ENCODE measurements around the gene ABLIM2. TPM values are rescaled to one million over a fixed set of nuclear protein-coding genes. Genes with fewer than 3 reads are reported as not detected.

The ABLIM2 gene
- polyA plus RNA-seq, 4 donors = 1.1 to 12.7 (median 4.4) TPM

- Histone ChIP-seq H3K27me3 (ENCODE audit: control insufficient read depth in 3 of 3, insufficient read depth in 3 of 3, low read length in 3 of 3) (no peaks in the 10 kb centered on the region), H3K9me3 (ENCODE audit: control insufficient read depth in 2 of 2, insufficient read depth in 1 of 2, low read depth in 1 of 2, low read length in 1 of 2) (no peaks in the 10 kb centered on the region), H3K4me3 (ENCODE audit: low read depth in 1 of 3, low read length in 3 of 3) (no peak overlapping the region), H3K27ac (ENCODE audit: low read depth in 1 of 3, low read length in 2 of 3) (no peak overlapping the region), H3K4me1 (ENCODE audit: control insufficient read depth in 3 of 3, insufficient read depth in 2 of 3, low read depth in 1 of 3, low read length in 2 of 3) (no peaks in the 10 kb centered on the region), H3K36me3 (ENCODE audit: control insufficient read depth in 3 of 3, insufficient read depth in 2 of 3, low read depth in 1 of 3, low read length in 3 of 3) (no peaks in the 10 kb centered on the region)
- DNase-seq (no peak), FAIRE-seq (no peak)
- WGBS, 3 donors = 62 to 72% (median 71%) methylated on average over 8 of the region's 8 CpGs
Observed at GRCh38 chr4:8123389-8123788, 35.2 kb downstream of the ABLIM2 start.

DNA sequence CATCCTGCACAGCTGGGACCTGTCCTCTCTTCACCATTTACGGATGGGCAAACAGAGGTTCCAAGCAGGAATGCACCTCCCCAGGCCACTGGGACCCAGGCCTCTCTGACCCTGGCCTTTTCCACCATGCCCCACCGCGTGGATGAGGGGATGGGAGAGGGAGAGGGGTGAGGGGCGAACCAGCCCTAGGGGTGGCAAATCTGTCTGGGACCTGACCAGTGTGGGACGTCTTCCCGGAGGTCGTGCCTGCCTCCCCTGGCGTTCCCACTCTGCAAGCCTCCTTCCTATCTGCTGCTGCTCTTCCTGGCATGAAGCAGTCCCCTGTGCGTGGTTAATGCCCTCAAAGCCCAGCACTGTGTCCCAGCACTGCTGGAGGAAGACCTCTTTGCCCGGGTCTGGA lies 35.9 kb downstream of the ABLIM2 start:
- FAIRE-seq = no peak
- H3K27ac ChIP-seq (ENCODE audit: low read depth in 1 of 3, low read length in 2 of 3) = no peak overlapping the region

DNA sequence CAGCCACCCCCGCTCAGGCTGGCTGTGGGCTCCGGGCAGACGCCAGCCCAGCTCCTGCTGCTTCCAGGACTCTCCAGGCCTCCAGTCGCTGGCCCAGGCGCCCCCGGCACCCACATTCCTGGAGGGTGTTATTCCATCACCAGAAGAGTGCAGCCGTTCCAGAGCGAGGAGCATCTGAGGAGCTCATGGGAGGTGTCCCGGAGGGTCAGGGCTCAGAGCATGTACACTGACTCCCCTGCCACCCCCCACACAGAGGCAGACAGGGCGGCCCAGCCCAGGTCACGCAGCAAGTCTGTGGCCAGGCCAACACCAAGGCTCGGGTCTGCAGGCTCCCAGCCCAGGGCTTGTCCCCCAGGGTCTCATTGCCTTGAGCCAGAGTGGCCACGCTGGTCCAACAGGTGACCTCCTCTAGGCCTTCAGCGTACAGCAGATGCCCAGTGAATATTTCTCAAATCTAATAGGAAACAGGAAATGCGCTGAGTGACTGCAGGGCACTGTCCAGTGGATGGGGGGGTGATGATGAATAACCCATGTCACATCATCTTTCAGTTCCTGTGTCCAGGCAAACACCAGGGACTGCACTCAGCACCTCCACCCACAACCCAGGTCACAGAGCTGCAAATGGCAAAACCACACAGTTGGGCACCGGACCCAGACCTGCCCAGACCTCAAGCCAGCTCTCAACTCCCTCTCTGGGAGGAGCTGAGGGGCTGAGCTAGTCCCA lies 37.2 kb downstream of the ABLIM2 start:
- FAIRE-seq = no peak
- Histone ChIP-seq H3K27ac (ENCODE audit: low read depth in 1 of 3, low read length in 2 of 3) (no peak overlapping the region), H3K4me1 (ENCODE audit: control insufficient read depth in 3 of 3, insufficient read depth in 2 of 3, low read depth in 1 of 3, low read length in 2 of 3) (no peaks in the 10 kb centered on the region), H3K27me3 (ENCODE audit: control insufficient read depth in 3 of 3, insufficient read depth in 3 of 3, low read length in 3 of 3) (no peaks in the 10 kb centered on the region), H3K36me3 (ENCODE audit: control insufficient read depth in 3 of 3, insufficient read depth in 2 of 3, low read depth in 1 of 3, low read length in 3 of 3) (no peaks in the 10 kb centered on the region), H3K9me3 (ENCODE audit: control insufficient read depth in 2 of 2, insufficient read depth in 1 of 2, low read depth in 1 of 2, low read length in 1 of 2) (no peaks in the 10 kb centered on the region), H3K4me3 (ENCODE audit: low read depth in 1 of 3, low read length in 3 of 3) (no peak overlapping the region)
- DNase-seq = no peak
- 88 to 93% (median 91%) methylated on average over 16 of the region's 16 CpGs for WGBS, 3 donors

More for the DNA sequence above, 35.9 kb downstream of the ABLIM2 start:
- Histone ChIP-seq H3K27me3 (ENCODE audit: control insufficient read depth in 3 of 3, insufficient read depth in 3 of 3, low read length in 3 of 3) (no peaks in the 10 kb centered on the region), H3K4me1 (ENCODE audit: control insufficient read depth in 3 of 3, insufficient read depth in 2 of 3, low read depth in 1 of 3, low read length in 2 of 3) (no peaks in the 10 kb centered on the region), H3K36me3 (ENCODE audit: control insufficient read depth in 3 of 3, insufficient read depth in 2 of 3, low read depth in 1 of 3, low read length in 3 of 3) (no peaks in the 10 kb centered on the region), H3K4me3 (ENCODE audit: low read depth in 1 of 3, low read length in 3 of 3) (no peak overlapping the region), H3K9me3 (ENCODE audit: control insufficient read depth in 2 of 2, insufficient read depth in 1 of 2, low read depth in 1 of 2, low read length in 1 of 2) (no peaks in the 10 kb centered on the region)
- no peak for DNase-seq
- 88 to 95% (median 90%) methylated on average over 10 of the region's 10 CpGs for WGBS, 3 donors

DNA sequence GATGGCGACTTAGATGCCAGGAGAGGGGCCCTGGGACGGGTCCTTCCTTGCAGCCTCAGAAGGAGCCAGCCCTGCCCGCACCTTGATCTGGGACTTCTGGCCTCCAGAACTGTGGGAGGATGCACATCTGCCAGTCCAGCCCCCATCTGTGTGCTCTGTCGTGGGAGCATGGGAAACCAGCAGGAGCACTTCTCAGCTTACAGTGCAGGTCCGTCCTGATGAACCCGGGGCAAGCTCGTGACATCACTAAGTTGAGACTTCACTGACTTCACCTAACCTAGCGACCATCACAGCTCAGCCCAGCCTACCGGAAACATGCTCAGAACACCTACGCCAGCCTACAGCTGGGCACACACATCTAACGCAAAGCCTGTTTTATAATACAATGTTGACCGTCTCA lies 38.1 kb downstream of the ABLIM2 start:
- WGBS, 3 donors = 77 to 79% (median 79%) methylated on average over 12 of the region's 12 CpGs
- no peaks in the 10 kb centered on the region for H3K27me3 ChIP-seq (ENCODE audit: control insufficient read depth in 3 of 3, insufficient read depth in 3 of 3, low read length in 3 of 3)
- H3K4me3 ChIP-seq (ENCODE audit: low read depth in 1 of 3, low read length in 3 of 3) = no peak overlapping the region
- H3K9me3 ChIP-seq (ENCODE audit: control insufficient read depth in 2 of 2, insufficient read depth in 1 of 2, low read depth in 1 of 2, low read length in 1 of 2) = no peaks in the 10 kb centered on the region
- DNase-seq (no peak), FAIRE-seq (no peak)
- H3K4me1 ChIP-seq (ENCODE audit: control insufficient read depth in 3 of 3, insufficient read depth in 2 of 3, low read depth in 1 of 3, low read length in 2 of 3) = no peaks in the 10 kb centered on the region
- H3K36me3 ChIP-seq (ENCODE audit: control insufficient read depth in 3 of 3, insufficient read depth in 2 of 3, low read depth in 1 of 3, low read length in 3 of 3) = no peaks in the 10 kb centered on the region
- no peak overlapping the region for H3K27ac ChIP-seq (ENCODE audit: low read depth in 1 of 3, low read length in 2 of 3)

GRCh38 chr4:8119877-8120276 lies 38.7 kb downstream of the ABLIM2 start:
- WGBS, 3 donors = 83 to 91% (median 87%) methylated on average over 18 of the region's 18 CpGs
- FAIRE-seq (no peak), DNase-seq (no peak)
- no peaks in the 10 kb centered on the region for H3K4me1 ChIP-seq (ENCODE audit: control insufficient read depth in 3 of 3, insufficient read depth in 2 of 3, low read depth in 1 of 3, low read length in 2 of 3)
- H3K4me3 ChIP-seq (ENCODE audit: low read depth in 1 of 3, low read length in 3 of 3) = no peak overlapping the region
- H3K9me3 ChIP-seq (ENCODE audit: control insufficient read depth in 2 of 2, insufficient read depth in 1 of 2, low read depth in 1 of 2, low read length in 1 of 2) = no peaks in the 10 kb centered on the region
- no peaks in the 10 kb centered on the region for H3K36me3 ChIP-seq (ENCODE audit: control insufficient read depth in 3 of 3, insufficient read depth in 2 of 3, low read depth in 1 of 3, low read length in 3 of 3)
- H3K27ac ChIP-seq (ENCODE audit: low read depth in 1 of 3, low read length in 2 of 3) = no peak overlapping the region
- no peaks in the 10 kb centered on the region for H3K27me3 ChIP-seq (ENCODE audit: control insufficient read depth in 3 of 3, insufficient read depth in 3 of 3, low read length in 3 of 3)

GRCh38 chr4:8118531-8118930 lies 40.1 kb downstream of the ABLIM2 start:
- no peak overlapping the region for H3K4me3 ChIP-seq (ENCODE audit: low read depth in 1 of 3, low read length in 3 of 3)
- H3K4me1 ChIP-seq (ENCODE audit: control insufficient read depth in 3 of 3, insufficient read depth in 2 of 3, low read depth in 1 of 3, low read length in 2 of 3) = peaks cover 0 to 3% (median 3%) of the 10 kb centered on the region in 3 donors
- DNase-seq (no peak), FAIRE-seq (no peak)
- no peak overlapping the region for H3K27ac ChIP-seq (ENCODE audit: low read depth in 1 of 3, low read length in 2 of 3)
- no peaks in the 10 kb centered on the region for H3K27me3 ChIP-seq (ENCODE audit: control insufficient read depth in 3 of 3, insufficient read depth in 3 of 3, low read length in 3 of 3)
- no peaks in the 10 kb centered on the region for H3K36me3 ChIP-seq (ENCODE audit: control insufficient read depth in 3 of 3, insufficient read depth in 2 of 3, low read depth in 1 of 3, low read length in 3 of 3)
- 94 to 97% (median 95%) methylated on average over 6 of the region's 6 CpGs for WGBS, 3 donors
- no peaks in the 10 kb centered on the region for H3K9me3 ChIP-seq (ENCODE audit: control insufficient read depth in 2 of 2, insufficient read depth in 1 of 2, low read depth in 1 of 2, low read length in 1 of 2)

GRCh38 chr4:8118035-8118434 lies 40.6 kb downstream of the ABLIM2 start:
- no peak overlapping the region for H3K4me3 ChIP-seq (ENCODE audit: low read depth in 1 of 3, low read length in 3 of 3)
- DNase-seq (no peak), FAIRE-seq (no peak)
- H3K4me1 ChIP-seq (ENCODE audit: control insufficient read depth in 3 of 3, insufficient read depth in 2 of 3, low read depth in 1 of 3, low read length in 2 of 3) = peaks cover 0 to 5% (median 3%) of the 10 kb centered on the region in 3 donors
- WGBS, 3 donors = 76 to 83% (median 77%) methylated on average over 6 of the region's 6 CpGs
- no peaks in the 10 kb centered on the region for H3K27me3 ChIP-seq (ENCODE audit: control insufficient read depth in 3 of 3, insufficient read depth in 3 of 3, low read length in 3 of 3)
- no peaks in the 10 kb centered on the region for H3K36me3 ChIP-seq (ENCODE audit: control insufficient read depth in 3 of 3, insufficient read depth in 2 of 3, low read depth in 1 of 3, low read length in 3 of 3)
- no peak overlapping the region for H3K27ac ChIP-seq (ENCODE audit: low read depth in 1 of 3, low read length in 2 of 3)
- no peaks in the 10 kb centered on the region for H3K9me3 ChIP-seq (ENCODE audit: control insufficient read depth in 2 of 2, insufficient read depth in 1 of 2, low read depth in 1 of 2, low read length in 1 of 2)

GRCh38 chr4:8117278-8117682 lies 41.3 kb downstream of the ABLIM2 start:
- Histone ChIP-seq H3K4me3 (ENCODE audit: low read depth in 1 of 3, low read length in 3 of 3) (no peak overlapping the region), H3K27me3 (ENCODE audit: control insufficient read depth in 3 of 3, insufficient read depth in 3 of 3, low read length in 3 of 3) (no peaks in the 10 kb centered on the region), H3K9me3 (ENCODE audit: control insufficient read depth in 2 of 2, insufficient read depth in 1 of 2, low read depth in 1 of 2, low read length in 1 of 2) (no peaks in the 10 kb centered on the region), H3K27ac (ENCODE audit: low read depth in 1 of 3, low read length in 2 of 3) (no peak overlapping the region), H3K36me3 (ENCODE audit: control insufficient read depth in 3 of 3, insufficient read depth in 2 of 3, low read depth in 1 of 3, low read length in 3 of 3) (no peaks in the 10 kb centered on the region), H3K4me1 (ENCODE audit: control insufficient read depth in 3 of 3, insufficient read depth in 2 of 3, low read depth in 1 of 3, low read length in 2 of 3) (peaks cover 0 to 5% (median 3%) of the 10 kb centered on the region in 3 donors)
- 46 to 54% (median 54%) methylated on average over 4 of the region's 4 CpGs for WGBS, 3 donors
- FAIRE-seq = no peak
- peak in 1 of 2 donors; percentile 51 for DNase-seq

DNA sequence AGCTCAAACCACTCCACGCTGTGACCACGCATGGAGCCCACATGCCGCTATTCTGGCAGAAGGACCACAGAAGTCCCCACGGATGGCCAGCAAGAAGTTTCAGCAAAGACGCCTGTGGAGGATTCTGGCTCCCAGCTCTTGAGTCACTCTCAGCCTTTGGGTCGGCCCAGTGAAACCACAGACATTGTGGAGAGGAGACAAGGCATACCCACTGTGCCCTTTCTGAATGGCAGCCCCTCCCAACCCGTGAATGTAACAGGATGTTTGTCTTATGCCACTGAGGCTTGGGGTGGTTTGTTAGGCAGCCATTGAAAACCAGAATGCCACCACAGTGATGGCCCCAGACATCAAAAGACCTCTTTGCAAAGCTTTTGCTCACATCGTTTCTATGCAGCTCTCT lies 42.7 kb downstream of the ABLIM2 start:
- Histone ChIP-seq H3K4me3 (ENCODE audit: low read depth in 1 of 3, low read length in 3 of 3) (no peak overlapping the region), H3K9me3 (ENCODE audit: control insufficient read depth in 2 of 2, insufficient read depth in 1 of 2, low read depth in 1 of 2, low read length in 1 of 2) (no peaks in the 10 kb centered on the region), H3K4me1 (ENCODE audit: control insufficient read depth in 3 of 3, insufficient read depth in 2 of 3, low read depth in 1 of 3, low read length in 2 of 3) (peaks cover 0 to 5% (median 3%) of the 10 kb centered on the region in 3 donors), H3K36me3 (ENCODE audit: control insufficient read depth in 3 of 3, insufficient read depth in 2 of 3, low read depth in 1 of 3, low read length in 3 of 3) (no peaks in the 10 kb centered on the region), H3K27ac (ENCODE audit: low read depth in 1 of 3, low read length in 2 of 3) (no peak overlapping the region), H3K27me3 (ENCODE audit: control insufficient read depth in 3 of 3, insufficient read depth in 3 of 3, low read length in 3 of 3) (no peaks in the 10 kb centered on the region)
- 72 to 84% (median 76%) methylated on average over 8 of the region's 8 CpGs for WGBS, 3 donors
- no peak for DNase-seq
- no peak for FAIRE-seq

Data from small intestine (tissue), 7 donors.